Breast epithelium (tissue), 4 donors: Measurements from ENCODE around the gene ORC1. TPM values are rescaled to one million over a fixed set of nuclear protein-coding genes. Genes with fewer than 3 reads are reported as not detected.

ENCODE experiments used
- DNase-seq, 2 donors: peaks; one replicate each; pipeline ENCODE4 v3.0.0-alpha.2; 2019; ENCODE audit warnings: low spot score in 2 of 2
- H3K27ac ChIP-seq, 2 donors: fragments of 200-600 bp; sonication (generic) in 1 of 2; one replicate each; pipeline ENCODE4 v1.5.1; 2016 to 2019; ENCODE audit warnings: mild to moderate bottlenecking in 1 of 2
- H3K27me3 ChIP-seq, 2 donors: fragments of 200-600 bp; sonication (generic) in 1 of 2; one replicate each; pipeline versions ENCODE4 v1.5.1 to v1.6.0; 2017 to 2019; ENCODE audit warnings: control low read depth in 1 of 2, mild to moderate bottlenecking in 1 of 2
- H3K36me3 ChIP-seq: fragments of 200-600 bp; one replicate; pipeline ENCODE4 v1.5.1; 2019
- H3K4me1 ChIP-seq, 2 donors: fragments of 200-600 bp; sonication (generic); one replicate each; pipeline ENCODE4 v1.5.1; 2016 to 2019; ENCODE audit warnings: control low read depth in 1 of 2
- H3K4me3 ChIP-seq, 3 donors: fragments of 200-600 bp; sonication (generic); 1 replicate in 2 of 3; 2 replicates in 1 of 3; pipeline ENCODE4 v1.5.1; 2016 to 2019; ENCODE audit warnings: mild to moderate bottlenecking in 3 of 3, moderate library complexity in 2 of 3
- H3K9me3 ChIP-seq, 2 donors: fragments of 200-600 bp; sonication (generic) in 1 of 2; one replicate each; pipeline ENCODE4 v1.5.1; 2016 to 2019; ENCODE audit warnings: control low read depth in 1 of 2
- CTCF ChIP-seq, 3 donors: fragments of 450-650 bp; IDR thresholded peaks; one replicate each; pipeline ENCODE4 v1.5.1; 2016 to 2017; ENCODE audit warnings: antibody characterized with exemption in 3 of 3, mild to moderate bottlenecking in 3 of 3, moderate library complexity in 3 of 3
- POLR2A ChIP-seq: fragments of 450-650 bp; IDR thresholded peaks from one replicate; pipeline ENCODE4 v1.6.1; 2016; ENCODE audit warnings: antibody characterized with exemption, mild to moderate bottlenecking, moderate library complexity
- POLR2AphosphoS5 ChIP-seq, 3 donors: sonication (generic); formaldehyde crosslinking; IDR thresholded peaks; one replicate each; pipeline ENCODE4 v1.6.1; 2017; ENCODE audit warnings: antibody characterized with exemption in 3 of 3
- intact Hi-C: fragments of 100-400 bp; cut with DNase I; formaldehyde crosslinking; loops from one replicate; pipeline ENCODE4 v1.15.1; 2023; ENCODE audit warnings: low total_unique reads
- total RNA-seq, 3 donors: library from RNA; depleted of rRNA; stranded (reverse); fragments of >200 nt; gene quantifications; one replicate each; pipeline ENCODE4 v1.1.0, GENCODE V29; 2016

ORC1 gene
- total RNA-seq: under 1 TPM; 0.33 to 0.96 (median 0.73) TPM

- TF ChIP-seq CTCF (IDR thresholded peaks at IDR 0.05) (peak; percentile 48 to 82 (median 73)), POLR2A (peak; percentile 29), POLR2AphosphoS5 (IDR thresholded peaks at IDR 0.05) (peak; percentile 89 to 95 (median 92))
- Histone ChIP-seq H3K9me3 (no peaks in the 10 kb centered on the region), H3K36me3 (peaks cover 4% of the 10 kb centered on the region), H3K27ac (peak within 1 kb of the TSS; percentile 97), H3K4me3 (peak within 1 kb of the TSS; percentile 76 to 92 (median 90)), H3K27me3 (no peaks in the 10 kb centered on the region), H3K4me1 (peaks cover 0 to 14% of the 10 kb centered on the region in 2 donors)
- peak; percentile 96 to 98 for DNase-seq
- intact Hi-C loops: no loop called here
Observed at GRCh38 chr1:52404116-52404974, at the start of gene ORC1, which contains the start of gene PRPF38A. Gene ORC1, minus strand, starts transcription at chr1:52404423. Its CDS starts 2,200 bp downstream, at chr1:52402223. Gene PRPF38A, plus strand, starts transcription at chr1:52404602. Its CDS starts 148 bp downstream, at chr1:52404750.

- no peak overlapping the region for H3K4me3 ChIP-seq
- TF ChIP-seq CTCF (IDR thresholded peaks at IDR 0.05) (no peak), POLR2AphosphoS5 (IDR thresholded peaks at IDR 0.05) (no peak), POLR2A (no peak)
- no peak overlapping the region for H3K27ac ChIP-seq
- no peak for DNase-seq
- no peaks in the 10 kb centered on the region for H3K4me1 ChIP-seq
- H3K9me3 ChIP-seq: no peaks in the 10 kb centered on the region
- no peaks in the 10 kb centered on the region for H3K27me3 ChIP-seq
- H3K36me3 ChIP-seq: peaks cover 3% of the 10 kb centered on the region
- intact Hi-C loops: no loop called here
Observed at GRCh38 chr1:52444463-52444862, 40.2 kb upstream of the ORC1 start.

GRCh38 chr1:52439976-52440375, 35.8 kb upstream of the ORC1 start:
- no peaks in the 10 kb centered on the region for H3K27me3 ChIP-seq
- H3K36me3 ChIP-seq: peaks cover 8% of the 10 kb centered on the region
- no peak overlapping the region for H3K27ac ChIP-seq
- no peaks in the 10 kb centered on the region for H3K9me3 ChIP-seq
- TF ChIP-seq CTCF (IDR thresholded peaks at IDR 0.05) (no peak), POLR2A (no peak), POLR2AphosphoS5 (IDR thresholded peaks at IDR 0.05) (no peak)
- H3K4me3 ChIP-seq: no peak overlapping the region
- no peaks in the 10 kb centered on the region for H3K4me1 ChIP-seq
- DNase-seq: no peak
- intact Hi-C loops: no loop called here

GRCh38 chr1:52436817-52437216, 32.6 kb upstream of the ORC1 start:
- Histone ChIP-seq H3K36me3 (peaks cover 8% of the 10 kb centered on the region), H3K4me1 (no peaks in the 10 kb centered on the region), H3K27ac (no peak overlapping the region), H3K9me3 (no peaks in the 10 kb centered on the region), H3K27me3 (no peaks in the 10 kb centered on the region), H3K4me3 (no peak overlapping the region)
- intact Hi-C loops: no loop called here
- no peak for DNase-seq
- TF ChIP-seq CTCF (IDR thresholded peaks at IDR 0.05) (no peak), POLR2A (no peak), POLR2AphosphoS5 (IDR thresholded peaks at IDR 0.05) (no peak)

GRCh38 chr1:52435650-52436049, 31.4 kb upstream of the ORC1 start:
- DNase-seq: no peak
- no peak overlapping the region for H3K4me3 ChIP-seq
- intact Hi-C loops: no loop called here
- no peaks in the 10 kb centered on the region for H3K27me3 ChIP-seq
- H3K36me3 ChIP-seq: peaks cover 8% of the 10 kb centered on the region
- TF ChIP-seq POLR2AphosphoS5 (IDR thresholded peaks at IDR 0.05) (no peak), POLR2A (no peak), CTCF (IDR thresholded peaks at IDR 0.05) (no peak)
- H3K4me1 ChIP-seq: no peaks in the 10 kb centered on the region
- no peak overlapping the region for H3K27ac ChIP-seq
- no peaks in the 10 kb centered on the region for H3K9me3 ChIP-seq
